Measurements from ENCODE around the gene TEDDM1.

Gene TEDDM1

GRCh38 chr1:182391362-182392049 lies 9.0 kb downstream of the TEDDM1 start, which contains the start of gene GLUL:
GLUL (minus strand) TSS chr1:182391790; CDS start chr1:182388737, 3,053 bp downstream.
- Histone ChIP-seq H2AFZ (ENCODE audit: low read length) (no peak within 1 kb of the TSS), H3K9ac (ENCODE audit: low read length) (no peak within 1 kb of the TSS; the same call in 1 of the 2 replicates), H3F3A (ENCODE audit: insufficient read depth, low read length) (no peaks in the 10 kb centered on the region), H3K4me3 (ENCODE audit: low read depth, low read length, poor library complexity, severe bottlenecking) (peak within 1 kb of the TSS; percentile 48), H3K4me2 (ENCODE audit: low read length) (peak within 1 kb of the TSS; percentile 41), H3K9me2 (ENCODE audit: low read depth, low read length) (no peaks in the 10 kb centered on the region), H3K9me3 (ENCODE audit: low read length) (no peaks in the 10 kb centered on the region), H3K36me3 (ENCODE audit: insufficient read depth, low read length) (no peaks in the 10 kb centered on the region; the same call in 1 of the 2 replicates), H3K27ac (ENCODE audit: low read depth, low read length, poor library complexity, severe bottlenecking) (no peak within 1 kb of the TSS), H3K4me1 (ENCODE audit: insufficient read depth, low read length, severe bottlenecking) (no peaks in the 10 kb centered on the region), H3K79me2 (ENCODE audit: insufficient read depth, low read length) (no peaks in the 10 kb centered on the region), H3K27me3 (ENCODE audit: insufficient read depth, low read length) (no peaks in the 10 kb centered on the region), H4K20me1 (ENCODE audit: insufficient read depth, low read length) (no peaks in the 10 kb centered on the region)
- no peak for TF ChIP-seq EZH2 (IDR thresholded peaks at IDR 0.05; ENCODE audit: borderline replicate concordance, low read length)
- TF ChIP-seq CTCF (IDR thresholded peaks at IDR 0.05; ENCODE audit: low read length), result no peak

GRCh38 chr1:182391028-182391361 lies 9.5 kb downstream of the TEDDM1 start:
- Histone ChIP-seq H3K9ac (ENCODE audit: low read length) (no peak overlapping the region; the same call in 1 of the 2 replicates), H3K4me1 (ENCODE audit: insufficient read depth, low read length, severe bottlenecking) (no peaks in the 10 kb centered on the region), H3F3A (ENCODE audit: insufficient read depth, low read length) (no peaks in the 10 kb centered on the region), H3K4me2 (ENCODE audit: low read length) (peak overlapping the region; percentile 41), H2AFZ (ENCODE audit: low read length) (no peak overlapping the region), H3K4me3 (ENCODE audit: low read depth, low read length, poor library complexity, severe bottlenecking) (peak overlapping the region; percentile 48), H3K27ac (ENCODE audit: low read depth, low read length, poor library complexity, severe bottlenecking) (no peak overlapping the region), H3K9me3 (ENCODE audit: low read length) (no peaks in the 10 kb centered on the region), H3K36me3 (ENCODE audit: insufficient read depth, low read length) (no peaks in the 10 kb centered on the region; the same call in 1 of the 2 replicates), H3K27me3 (ENCODE audit: insufficient read depth, low read length) (no peaks in the 10 kb centered on the region), H3K9me2 (ENCODE audit: low read depth, low read length) (no peaks in the 10 kb centered on the region), H4K20me1 (ENCODE audit: insufficient read depth, low read length) (no peaks in the 10 kb centered on the region), H3K79me2 (ENCODE audit: insufficient read depth, low read length) (no peaks in the 10 kb centered on the region)
- TF ChIP-seq EZH2 (IDR thresholded peaks at IDR 0.05; ENCODE audit: borderline replicate concordance, low read length) (no peak), CTCF (IDR thresholded peaks at IDR 0.05; ENCODE audit: low read length) (no peak)

DNA sequence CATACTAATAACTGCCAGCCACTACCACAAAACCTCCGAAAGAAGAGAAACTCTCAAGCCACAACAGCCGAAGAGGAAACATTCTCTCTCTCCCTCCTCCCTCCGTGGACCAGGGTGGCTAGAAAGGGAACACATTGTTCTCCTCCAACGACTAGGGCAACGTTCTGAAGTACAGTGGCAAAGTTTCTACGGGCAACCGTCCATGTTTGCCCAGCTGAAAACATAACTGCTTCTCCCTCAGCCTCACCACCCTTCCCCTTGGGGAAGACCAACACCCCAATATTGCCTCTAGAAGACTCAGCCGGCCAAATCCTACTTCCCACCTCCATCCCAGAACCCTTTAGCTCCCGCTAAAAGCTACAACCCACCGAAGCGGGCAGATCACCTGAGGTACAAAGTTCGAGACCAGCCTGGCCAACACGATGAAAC lies 10.8 kb downstream of the TEDDM1 start:
- no peaks in the 10 kb centered on the region for H3K4me1 ChIP-seq (ENCODE audit: insufficient read depth, low read length, severe bottlenecking)
- H2AFZ ChIP-seq (ENCODE audit: low read length), result no peak overlapping the region
- no peak overlapping the region for H3K4me2 ChIP-seq (ENCODE audit: low read length)
- no peaks in the 10 kb centered on the region for H3F3A ChIP-seq (ENCODE audit: insufficient read depth, low read length)
- no peaks in the 10 kb centered on the region for H3K79me2 ChIP-seq (ENCODE audit: insufficient read depth, low read length)
- no peaks in the 10 kb centered on the region for H3K9me2 ChIP-seq (ENCODE audit: low read depth, low read length)
- H3K4me3 ChIP-seq (ENCODE audit: low read depth, low read length, poor library complexity, severe bottlenecking), result no peak overlapping the region
- H3K9me3 ChIP-seq (ENCODE audit: low read length), result no peaks in the 10 kb centered on the region
- no peak overlapping the region for H3K27ac ChIP-seq (ENCODE audit: low read depth, low read length, poor library complexity, severe bottlenecking)
- TF ChIP-seq CTCF (IDR thresholded peaks at IDR 0.05; ENCODE audit: low read length), result no peak
- no peak for TF ChIP-seq EZH2 (IDR thresholded peaks at IDR 0.05; ENCODE audit: borderline replicate concordance, low read length)
- no peak overlapping the region for H3K9ac ChIP-seq (ENCODE audit: low read length)
- H3K36me3 ChIP-seq (ENCODE audit: insufficient read depth, low read length), result no peaks in the 10 kb centered on the region; the same call in 1 of the 2 replicates
- no peaks in the 10 kb centered on the region for H4K20me1 ChIP-seq (ENCODE audit: insufficient read depth, low read length)
- no peaks in the 10 kb centered on the region for H3K27me3 ChIP-seq (ENCODE audit: insufficient read depth, low read length)
